HepG2 (cell line): Measurements from ENCODE around the gene RPS5. TPM values are rescaled to one million over a fixed set of nuclear protein-coding genes. Genes with fewer than 3 reads are reported as not detected.

Experiments used
- HIVEP1 ChIP-seq: sonication (generic); formaldehyde crosslinking; IDR thresholded peaks from 2 replicates; pipeline ENCODE4 v1.4.0; 2020; ENCODE audit warnings: mild to moderate bottlenecking, missing genetic modification reagents
- HNF4A ChIP-seq: sonication (generic); formaldehyde crosslinking; IDR thresholded peaks from 2 replicates; pipeline ENCODE4 v1.4.0; 2020; ENCODE audit warnings: missing genetic modification reagents
- MAFK ChIP-seq, 2 experiments: IDR thresholded peaks in 1 of 2; conservative IDR thresholded peaks in 1 of 2; 2 replicates each; pipeline ENCODE4 v1.6.1; 2011; ENCODE audit warnings: improper control_type of control experiment in 2 of 2, low read length in 2 of 2
- MAZ ChIP-seq, 2 experiments: sonication (generic) in 1 of 2; formaldehyde crosslinking in 1 of 2; IDR thresholded peaks; 2 replicates each; pipeline versions ENCODE4 v1.5.0 to v1.6.1; 2012 to 2020; ENCODE audit warnings: low read depth in 2 of 2, mild to moderate bottlenecking in 2 of 2, borderline replicate concordance in 1 of 2, improper control_type of control experiment in 1 of 2, low read length in 1 of 2, missing genetic modification reagents in 1 of 2, moderate library complexity in 1 of 2
- NR2C2 ChIP-seq: sonication (generic); formaldehyde crosslinking; IDR thresholded peaks from 2 replicates; pipeline ENCODE4 v1.4.0; 2020; ENCODE audit warnings: missing genetic modification reagents, mild to moderate bottlenecking, moderate library complexity, borderline replicate concordance
- NR2F1 ChIP-seq, 2 experiments: fragments of 450-650 bp in 1 of 2; formaldehyde crosslinking in 1 of 2; IDR thresholded peaks; 2 replicates each; pipeline versions ENCODE4 v1.5.0 to v1.6.1; 2016 to 2020; ENCODE audit warnings: mild to moderate bottlenecking in 1 of 2, missing compliant biosample characterization in 1 of 2, missing genetic modification reagents in 1 of 2, moderate library complexity in 1 of 2
- NR2F6 ChIP-seq, 2 experiments: IDR thresholded peaks; 2 replicates each; pipeline ENCODE4 v1.6.1; 2016; ENCODE audit warnings: antibody characterized with exemption in 1 of 2, mild to moderate bottlenecking in 1 of 2
- PRPF4 ChIP-seq: fragments of 200-400 bp; formaldehyde crosslinking; IDR thresholded peaks from 2 replicates; pipeline ENCODE4 v1.6.1; 2016; ENCODE audit warnings: low read length, low read depth; ENCODE audit not compliant: poor library complexity, severe bottlenecking
- RERE ChIP-seq: IDR thresholded peaks from 2 replicates; pipeline ENCODE4 v1.6.1; 2016; ENCODE audit warnings: low read depth, missing genetic modification reagents, missing compliant biosample characterization
- SMC3 ChIP-seq: IDR thresholded peaks from 2 replicates; pipeline ENCODE4 v1.6.1; 2011; ENCODE audit warnings: low read length, improper control_type of control experiment
- STAG1 ChIP-seq: sonication (generic); formaldehyde crosslinking; IDR thresholded peaks from 2 replicates; pipeline ENCODE4 v1.4.0; 2020; ENCODE audit warnings: missing genetic modification reagents
- THRA ChIP-seq: sonication (generic); formaldehyde crosslinking; IDR thresholded peaks from 2 replicates; pipeline ENCODE4 v1.4.0; 2020; ENCODE audit warnings: missing genetic modification reagents, borderline replicate concordance
- ZBTB37 ChIP-seq: sonication (generic); formaldehyde crosslinking; IDR thresholded peaks from 2 replicates; pipeline ENCODE4 v1.4.0; 2020; ENCODE audit warnings: mild to moderate bottlenecking, missing genetic modification reagents
- ZMYM3 ChIP-seq: sonication (generic); formaldehyde crosslinking; IDR thresholded peaks from 2 replicates; pipeline ENCODE4 v1.5.1; 2020; ENCODE audit warnings: mild to moderate bottlenecking, missing genetic modification reagents
- polyA plus RNA-seq, 8 experiments: library from polyadenylated mRNA; depleted of rRNA in 3 of 8; stranded (reverse) in 7 of 8; unstranded in 1 of 8; fragments of >200 nt; fragmentation: Illumina TruSeq in 4 of 8; extraction: Trizol in 4 of 8; gene quantifications; 2 replicates each; pipeline versions ENCODE4 v1.2.1 to v1.2.3, GENCODE V29; 2011 to 2016; ENCODE audit warnings: low read depth in 4 of 8, missing spikeins in 1 of 8, mixed read lengths in 1 of 8; ENCODE audit not compliant: insufficient read depth in 1 of 8
- total RNA-seq, 5 experiments: library from RNA; depleted of rRNA; stranded (reverse); fragments of >200 nt; fragmentation: Illumina TruSeq; extraction: Trizol; gene quantifications; 2 replicates each; pipeline ENCODE4 v1.2.3, GENCODE V29; 2016; ENCODE audit warnings: low read depth in 1 of 5
- TF ChIP-seq, protein P1 (sequence below): sonication (generic); formaldehyde crosslinking; IDR thresholded peaks from 2 replicates; pipeline ENCODE4 v1.4.0; 2020; ENCODE audit warnings: missing genetic modification reagents

Gene RPS5
- total and polyA plus RNA-seq, 2 of the 13 experiments (the other 11 are each of a cell fraction or from before 2014, with no cell fraction given) = 1,544 to 4,408 TPM

GRCh38 chr19:58372311-58373133, 14.5 kb upstream of the RPS5 start (continued):
- TF ChIP-seq, protein P1, sequence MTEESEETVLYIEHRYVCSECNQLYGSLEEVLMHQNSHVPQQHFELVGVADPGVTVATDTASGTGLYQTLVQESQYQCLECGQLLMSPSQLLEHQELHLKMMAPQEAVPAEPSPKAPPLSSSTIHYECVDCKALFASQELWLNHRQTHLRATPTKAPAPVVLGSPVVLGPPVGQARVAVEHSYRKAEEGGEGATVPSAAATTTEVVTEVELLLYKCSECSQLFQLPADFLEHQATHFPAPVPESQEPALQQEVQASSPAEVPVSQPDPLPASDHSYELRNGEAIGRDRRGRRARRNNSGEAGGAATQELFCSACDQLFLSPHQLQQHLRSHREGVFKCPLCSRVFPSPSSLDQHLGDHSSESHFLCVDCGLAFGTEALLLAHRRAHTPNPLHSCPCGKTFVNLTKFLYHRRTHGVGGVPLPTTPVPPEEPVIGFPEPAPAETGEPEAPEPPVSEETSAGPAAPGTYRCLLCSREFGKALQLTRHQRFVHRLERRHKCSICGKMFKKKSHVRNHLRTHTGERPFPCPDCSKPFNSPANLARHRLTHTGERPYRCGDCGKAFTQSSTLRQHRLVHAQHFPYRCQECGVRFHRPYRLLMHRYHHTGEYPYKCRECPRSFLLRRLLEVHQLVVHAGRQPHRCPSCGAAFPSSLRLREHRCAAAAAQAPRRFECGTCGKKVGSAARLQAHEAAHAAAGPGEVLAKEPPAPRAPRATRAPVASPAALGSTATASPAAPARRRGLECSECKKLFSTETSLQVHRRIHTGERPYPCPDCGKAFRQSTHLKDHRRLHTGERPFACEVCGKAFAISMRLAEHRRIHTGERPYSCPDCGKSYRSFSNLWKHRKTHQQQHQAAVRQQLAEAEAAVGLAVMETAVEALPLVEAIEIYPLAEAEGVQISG (CRISPR knock-in tag) = 0 out of 2 replicates have a peak, but pooled peaks have one; percentile 21
- peak; percentile 55; the same call in 1 of the 2 replicates for TF ChIP-seq ZBTB37
- peak; percentile 20; the same call in 1 of the 2 replicates for TF ChIP-seq NR2C2 (CRISPR knock-in tag)
- peak; percentile 92; the same call in 1 of the 2 replicates for TF ChIP-seq THRA (CRISPR knock-in tag)
- peak; percentile 30 to 48; a peak in 3 of 4 replicates for TF ChIP-seq MAFK (conservative IDR thresholded peaks at IDR 0.05 in 1 of 2, IDR thresholded peaks at IDR 0.05 in 1 of 2; ENCODE audit: low read length in 2 of 2)
- TF ChIP-seq SMC3 = peak; percentile 63
- TF ChIP-seq PRPF4 = no peak
- TF ChIP-seq NR2F1 (CRISPR knock-in tag; IDR thresholded peaks at IDR 0.05) = peak in 1 of 2 experiments; percentile 76; a peak in 2 of 4 replicates
- peak; percentile 16; the same call in 1 of the 2 replicates for TF ChIP-seq HNF4A
- TF ChIP-seq HIVEP1 = no peak
- TF ChIP-seq NR2F6 (IDR thresholded peaks at IDR 0.05) = peak; percentile 75
- TF ChIP-seq NR2F6 (CRISPR knock-in tag; IDR thresholded peaks at IDR 0.05) = peak; percentile 86
- no peak for TF ChIP-seq MAZ (IDR thresholded peaks at IDR 0.05; ENCODE audit: borderline replicate concordance, low read depth, low read length)
- TF ChIP-seq MAZ (CRISPR knock-in tag; IDR thresholded peaks at IDR 0.05; ENCODE audit: low read depth) = no peak
- 0 out of 2 replicates have a peak, but pooled peaks have one; percentile 14 for TF ChIP-seq ZMYM3 (CRISPR knock-in tag)
- TF ChIP-seq STAG1 (CRISPR knock-in tag) = peak; percentile 59
- TF ChIP-seq RERE (CRISPR knock-in tag) = no peak
- TF ChIP-seq, all 625 proteins: peak for 21
